ENCODE measurements around the gene MIA.
"Not testable (repeated sequence)": the region's sequence is repeated elsewhere in the genome, so short reads cannot be mapped to it uniquely, and the experiment has no call there.

The MIA gene

GRCh38 chr19:40750874-40751537, 24.3 kb upstream of the MIA start, which contains the start of gene SNRPA:
Gene SNRPA (plus strand): TSS chr19:40751203. CDS start chr19:40751409, 206 bp downstream.
- peak; percentile 98 for DNase-seq

- DNase-seq = no peak
Measured at GRCh38 chr19:40752257-40752781, 23.0 kb upstream of the MIA start.

- DNase-seq = peak; percentile 39
Measured at GRCh38 chr19:40754611-40755247, 20.6 kb upstream of the MIA start.

GRCh38 chr19:40755248-40755624, 20.1 kb upstream of the MIA start:
- no peak for DNase-seq

- no peak for DNase-seq
Measured at GRCh38 chr19:40755791-40756190, 19.5 kb upstream of the MIA start.

- no peak for DNase-seq
Measured at GRCh38 chr19:40756502-40757110, 18.7 kb upstream of the MIA start.

GRCh38 chr19:40758491-40758890, 16.8 kb upstream of the MIA start:
- DNase-seq = no peak

- no peak for DNase-seq
Measured at GRCh38 chr19:40759352-40759751, 16.0 kb upstream of the MIA start.

- DNase-seq = no peak
Measured at GRCh38 chr19:40762754-40763470, 12.4 kb upstream of the MIA start.

- DNase-seq = no peak
Measured at GRCh38 chr19:40763526-40763925, 11.8 kb upstream of the MIA start.

- no peak for DNase-seq
Measured at GRCh38 chr19:40763963-40764362, 11.4 kb upstream of the MIA start.

GRCh38 chr19:40766385-40766784, 8.9 kb upstream of the MIA start:
- not testable (repeated sequence) for DNase-seq

GRCh38 chr19:40768869-40769268, 6.5 kb upstream of the MIA start:
- no peak for DNase-seq

GRCh38 chr19:40771101-40771862, 4.0 kb upstream of the MIA start:
- peak; percentile 8 for DNase-seq

- DNase-seq = no peak
Measured at GRCh38 chr19:40775632-40776022, 306 bp downstream of the MIA start.

GRCh38 chr19:40776364-40776763, 1.0 kb downstream of the MIA start:
- DNase-seq = no peak

GRCh38 chr19:40776932-40777644, 1.8 kb downstream of the MIA start:
- peak; percentile 92 for DNase-seq

GRCh38 chr19:40777645-40777936, 2.3 kb downstream of the MIA start:
- no peak for DNase-seq

GRCh38 chr19:40777937-40778705, 2.8 kb downstream of the MIA start, which contains the start of gene RAB4B:
Gene RAB4B (plus strand): TSS chr19:40778247. CDS start chr19:40778376, 129 bp downstream.
- peak; percentile 100 for DNase-seq

- no peak for DNase-seq
Measured at GRCh38 chr19:40778706-40779284, 3.5 kb downstream of the MIA start.

GRCh38 chr19:40780582-40780981, 5.3 kb downstream of the MIA start:
- DNase-seq = no peak

Data from fibroblast of upper back skin (primary cell).